Measurements from ENCODE around the gene LY9.
"Not testable (repeated sequence)": the region's sequence is repeated elsewhere in the genome, so short reads cannot be mapped to it uniquely, and the experiment has no call there.

LY9 gene

DNA sequence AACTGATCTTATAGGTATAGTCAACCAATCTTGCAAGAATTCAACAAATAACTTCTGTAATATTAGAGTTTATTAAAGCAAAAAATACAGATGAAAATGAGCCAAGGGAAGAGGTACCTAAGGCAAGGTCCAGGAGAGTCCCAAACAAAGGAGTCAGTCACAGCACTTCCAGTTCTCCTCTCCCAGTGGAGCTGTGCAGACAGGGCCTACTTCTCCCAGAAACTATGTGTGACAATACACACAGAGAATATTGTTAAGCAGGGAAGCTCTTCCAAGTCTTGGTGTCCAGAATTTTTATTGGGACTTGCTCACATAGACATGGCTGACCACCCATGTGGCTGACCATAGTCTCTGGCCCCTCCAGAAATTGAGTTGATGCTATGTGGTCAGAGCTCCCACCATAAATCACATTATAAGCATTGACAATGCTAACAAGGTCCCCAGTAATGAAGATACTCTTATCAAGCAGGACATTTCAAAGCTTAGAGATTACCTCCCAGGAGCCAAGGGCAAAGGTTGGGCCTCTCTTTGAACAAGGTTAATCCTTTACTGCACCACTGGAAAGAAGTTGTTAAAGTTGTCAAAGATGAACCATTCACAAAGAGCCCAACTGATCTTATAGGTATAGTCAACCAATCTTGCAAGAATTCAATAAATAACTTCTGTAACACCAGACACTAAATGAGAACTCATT lies 70.2 kb downstream of the LY9 start:
- DNase-seq = no peak

DNA sequence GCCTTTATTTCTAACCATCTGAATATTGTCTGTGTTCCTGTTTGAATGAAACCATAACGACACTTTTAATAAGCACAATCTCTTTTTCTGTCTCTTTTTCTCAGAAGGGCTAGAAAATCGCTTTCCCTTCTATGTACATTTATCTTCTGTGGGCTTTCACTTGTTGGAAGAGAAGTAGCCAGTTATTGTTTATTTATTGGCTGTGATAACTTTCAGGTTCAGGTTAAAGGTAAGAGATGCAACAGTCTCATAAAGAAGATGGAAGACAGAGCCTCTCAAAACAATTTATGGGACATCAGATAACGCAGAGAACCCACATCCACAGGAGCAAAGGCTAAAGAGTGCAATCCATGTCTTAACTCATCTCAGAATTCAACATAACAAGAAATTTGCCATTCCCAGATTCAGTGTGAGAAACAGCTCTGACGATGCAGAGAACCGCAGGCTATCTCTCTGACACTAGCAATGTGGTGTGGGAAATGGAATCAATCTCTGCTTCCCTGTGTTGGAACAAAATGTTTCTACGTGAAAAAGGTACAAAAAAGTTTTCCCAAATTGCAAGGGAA lies 70.8 kb downstream of the LY9 start:
- no peak for DNase-seq

DNA sequence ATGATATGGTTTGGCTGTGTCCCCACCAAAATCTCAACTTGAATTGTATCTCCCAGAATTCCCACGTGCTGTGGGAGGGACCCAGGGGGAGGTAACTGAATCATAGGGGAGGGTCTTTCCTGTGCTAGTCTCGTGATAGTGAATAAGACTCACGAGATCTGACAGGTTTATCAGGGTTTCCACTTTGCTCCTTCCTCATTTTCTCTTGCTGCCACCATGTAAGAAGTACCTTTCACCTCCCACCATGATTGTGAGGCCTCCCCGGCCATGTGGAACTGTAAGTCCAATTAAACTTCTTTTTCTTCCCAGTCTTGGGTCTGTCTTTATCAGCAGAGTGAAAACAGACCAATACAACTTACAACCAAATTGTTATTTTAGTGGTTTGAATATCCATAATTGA lies 71.7 kb downstream of the LY9 start:
- not testable (repeated sequence) for DNase-seq

DNA sequence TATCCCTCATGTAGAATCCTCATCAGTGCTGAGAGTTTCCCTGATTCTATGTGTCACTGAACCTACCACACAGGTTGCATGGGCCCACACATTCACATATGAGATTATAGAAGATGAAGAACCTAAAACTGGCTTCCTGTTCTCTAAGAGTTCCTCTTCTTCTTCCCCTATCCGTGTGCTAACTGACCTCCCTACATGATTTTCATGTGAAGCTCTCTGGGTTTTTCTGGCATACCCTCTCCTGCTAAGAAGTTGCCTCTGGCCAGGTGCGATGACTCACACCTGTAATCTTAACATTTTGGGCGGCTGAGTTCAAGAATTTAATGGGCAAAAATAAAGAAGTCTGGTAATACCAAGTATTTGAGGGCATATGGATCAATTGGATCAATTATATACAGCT lies 72.2 kb downstream of the LY9 start:
- no peak for DNase-seq

DNA sequence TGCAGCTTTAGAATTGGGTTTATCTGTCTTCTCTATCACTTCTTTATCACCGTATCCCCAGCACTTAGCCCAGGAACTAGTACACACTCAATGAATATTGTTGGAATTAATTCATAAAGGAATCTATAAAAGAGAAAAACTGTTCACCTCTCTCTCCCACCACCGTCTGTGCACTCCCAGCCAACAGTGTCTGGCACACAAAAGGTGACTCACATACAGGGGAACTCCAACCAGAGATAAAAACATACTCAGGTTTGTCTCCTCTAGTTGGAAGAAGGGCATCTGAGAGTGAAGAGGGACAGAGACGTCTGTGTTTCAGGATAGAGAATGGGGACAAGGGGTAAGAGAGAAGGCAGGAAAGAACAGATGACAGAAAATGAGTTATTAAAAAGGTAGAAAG lies 79.0 kb downstream of the LY9 start:
- no peak for DNase-seq

DNA sequence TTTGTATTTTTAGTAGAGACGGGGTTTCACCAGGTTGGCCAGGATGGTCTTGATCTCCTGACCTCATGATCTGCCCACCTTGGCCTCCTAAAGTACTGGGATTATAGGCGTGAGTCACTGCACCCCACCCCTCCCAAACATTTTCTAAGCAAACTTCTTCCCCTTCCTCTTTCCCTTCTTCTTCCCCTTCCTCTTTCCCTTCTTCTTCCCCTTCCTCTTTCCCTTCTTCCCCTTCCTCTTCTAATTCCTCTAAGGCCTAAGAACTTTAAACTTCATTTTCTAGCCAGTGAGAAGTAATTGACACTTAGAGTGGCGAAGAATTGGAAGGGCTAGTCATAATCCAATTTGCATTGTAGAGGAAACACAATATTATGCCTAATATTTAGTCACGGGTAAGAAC lies 79.6 kb downstream of the LY9 start:
- not testable (repeated sequence) for DNase-seq

DNA sequence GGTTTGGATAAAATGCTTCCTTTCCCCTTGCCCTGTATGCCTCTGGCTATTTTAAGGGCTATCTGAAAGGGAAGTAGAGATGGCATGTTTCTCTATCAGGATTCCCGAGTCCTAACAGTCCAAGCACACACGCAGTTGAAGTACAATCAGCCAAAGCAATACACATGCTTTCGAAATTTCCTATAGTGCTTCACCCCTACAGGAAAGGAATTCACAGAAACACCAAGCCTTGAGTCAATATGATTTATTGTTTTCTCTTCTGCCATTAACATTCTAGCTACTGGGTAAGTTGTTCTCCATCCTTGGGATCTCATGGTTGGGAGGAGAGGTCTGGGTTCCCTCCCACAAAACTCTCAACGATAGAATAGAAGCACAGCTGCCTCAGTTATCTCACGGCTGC lies 80.3 kb downstream of the LY9 start:
- no peak for DNase-seq

DNA sequence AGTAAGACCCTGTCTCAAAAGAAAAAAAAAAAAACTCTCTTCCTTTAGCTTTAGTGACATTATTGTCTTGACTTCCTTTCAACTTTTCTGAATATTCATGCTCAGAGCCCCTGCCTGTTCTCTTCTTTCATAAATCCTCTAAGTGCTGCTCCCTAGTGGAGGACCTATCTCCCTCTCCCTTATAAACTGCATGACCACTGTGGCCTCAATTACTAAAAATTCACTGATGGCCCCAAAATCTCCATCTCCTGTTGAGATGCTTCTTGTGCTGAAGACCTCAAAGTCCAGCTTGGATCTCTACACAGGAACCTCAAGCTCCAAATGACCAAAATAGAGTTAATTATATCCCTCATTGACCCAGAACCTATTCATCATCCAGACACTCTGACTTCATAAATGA lies 81.2 kb downstream of the LY9 start:
- no peak for DNase-seq

Data from fibroblast of skin of back (primary cell).